ENCODE results near the gene ASB12. TPM values are rescaled to one million over a fixed set of nuclear protein-coding genes. Genes with fewer than 3 reads are reported as not detected.

The ASB12 gene
- total RNA-seq, 1 experiment from 2014 or later = not detected

GRCh38 chrX:64182208-64182607, 48.2 kb downstream of the ASB12 start:
- Histone ChIP-seq H3K4me3 (ENCODE audit: low read depth, low read length, poor library complexity, severe bottlenecking) (no peak overlapping the region), H3K27ac (ENCODE audit: low read depth, low read length, poor library complexity, severe bottlenecking) (no peak overlapping the region), H3K4me1 (ENCODE audit: insufficient read depth, low read length, poor library complexity, severe bottlenecking) (no peaks in the 10 kb centered on the region), H3K9me3 (ENCODE audit: low read depth, low read length, poor library complexity, severe bottlenecking) (no peaks in the 10 kb centered on the region), H3K27me3 (replicated peaks; ENCODE audit: insufficient read depth, low read depth, low read length, poor library complexity) (no peaks in the 10 kb centered on the region), H3K36me3 (ENCODE audit: insufficient read depth, low read length, poor library complexity, severe bottlenecking) (no peaks in the 10 kb centered on the region)
- no peak for DNase-seq (ENCODE audit: low spot score)
- intact Hi-C loops (cut with micrococcal nuclease; ENCODE audit: unreplicated experiment) = no loop called here
- ChIA-PET CTCF (no interaction called here), POLR2A (ENCODE audit: low non-redundant PET) (no interaction called here)
- TF ChIP-seq EZH2 (IDR thresholded peaks at IDR 0.05; ENCODE audit: borderline replicate concordance, low read depth, low read length, poor library complexity, severe bottlenecking) (no peak), CTCF (conservative IDR thresholded peaks at IDR 0.05; ENCODE audit: low read depth, low read length) (no peak)
- BruUV-seq (replicated peaks) = no TSS peak

GRCh38 chrX:64176876-64177275, 53.5 kb downstream of the ASB12 start:
- TF ChIP-seq EZH2 (IDR thresholded peaks at IDR 0.05; ENCODE audit: borderline replicate concordance, low read depth, low read length, poor library complexity, severe bottlenecking) (no peak), CTCF (conservative IDR thresholded peaks at IDR 0.05; ENCODE audit: low read depth, low read length) (no peak)
- no peak for DNase-seq (ENCODE audit: low spot score)
- H3K4me3 ChIP-seq (ENCODE audit: low read depth, low read length, poor library complexity, severe bottlenecking) = no peak overlapping the region
- intact Hi-C loops (cut with micrococcal nuclease; ENCODE audit: unreplicated experiment) = no loop called here
- H3K27me3 ChIP-seq (replicated peaks; ENCODE audit: insufficient read depth, low read depth, low read length, poor library complexity) = no peaks in the 10 kb centered on the region
- POLR2A ChIA-PET (ENCODE audit: low non-redundant PET) = no interaction called here
- H3K36me3 ChIP-seq (ENCODE audit: insufficient read depth, low read length, poor library complexity, severe bottlenecking) = no peaks in the 10 kb centered on the region
- CTCF ChIA-PET = no interaction called here
- H3K4me1 ChIP-seq (ENCODE audit: insufficient read depth, low read length, poor library complexity, severe bottlenecking) = no peaks in the 10 kb centered on the region
- H3K27ac ChIP-seq (ENCODE audit: low read depth, low read length, poor library complexity, severe bottlenecking) = no peak overlapping the region
- H3K9me3 ChIP-seq (ENCODE audit: low read depth, low read length, poor library complexity, severe bottlenecking) = no peaks in the 10 kb centered on the region
- BruUV-seq (replicated peaks) = no TSS peak

Other genes with a start within 250 kb of the ASB12 start
- gene AMER1, start 24.9 kb downstream of the ASB12 start, total RNA-seq (2021) = 3.4 and 4.3 TPM in 2 replicates
- gene MTMR8, start 164.8 kb upstream of the ASB12 start, total RNA-seq (2021) = not detected in 2 replicates

All from A673 (cell line).